Stomach (tissue), 4 donors: Measurements from ENCODE around the gene ERC1.

Experiments used
- CTCF ChIP-seq, 7 experiments: fragments of 450-650 bp in 4 of 7; fragments of 200-600 bp in 3 of 7; sonication (generic) in 3 of 7; IDR thresholded peaks; one replicate each; pipeline ENCODE4 v1.5.1; 2016 to 2019; ENCODE audit warnings: antibody characterized with exemption in 7 of 7, control low read depth in 2 of 7, mild to moderate bottlenecking in 1 of 7
- EP300 ChIP-seq: sonication (generic); formaldehyde crosslinking; IDR thresholded peaks from one replicate; pipeline ENCODE4 v1.6.1; 2017; ENCODE audit warnings: antibody characterized with exemption

DNA sequence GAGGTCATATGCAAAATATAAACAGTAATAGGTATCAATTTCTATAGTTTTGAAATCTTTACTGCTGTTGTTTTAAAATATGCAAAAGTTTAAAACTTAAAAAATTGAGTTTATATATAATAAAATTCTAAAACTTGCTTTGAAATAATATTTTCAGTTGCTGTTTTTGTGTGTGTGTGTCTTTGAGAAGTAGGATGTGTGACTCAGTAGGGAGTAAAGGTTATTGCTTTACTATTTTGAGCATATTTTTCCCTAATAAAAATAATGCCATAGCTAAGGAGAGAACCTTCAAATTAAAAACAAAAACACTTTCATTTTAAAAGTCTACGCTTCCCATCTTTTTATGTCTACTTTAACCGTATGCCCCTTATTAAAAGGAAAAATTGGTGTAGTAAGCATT, 365.3 kb downstream of the ERC1 start:
- TF ChIP-seq CTCF (IDR thresholded peaks at IDR 0.05), result no peak
- TF ChIP-seq EP300, result no peak
